Measurements from ENCODE around the gene FHDC1. TPM values are rescaled to one million over a fixed set of nuclear protein-coding genes. Genes with fewer than 3 reads are reported as not detected.

Gene FHDC1
- total RNA-seq, 1 experiment from 2014 or later: 19.9 TPM

DNA sequence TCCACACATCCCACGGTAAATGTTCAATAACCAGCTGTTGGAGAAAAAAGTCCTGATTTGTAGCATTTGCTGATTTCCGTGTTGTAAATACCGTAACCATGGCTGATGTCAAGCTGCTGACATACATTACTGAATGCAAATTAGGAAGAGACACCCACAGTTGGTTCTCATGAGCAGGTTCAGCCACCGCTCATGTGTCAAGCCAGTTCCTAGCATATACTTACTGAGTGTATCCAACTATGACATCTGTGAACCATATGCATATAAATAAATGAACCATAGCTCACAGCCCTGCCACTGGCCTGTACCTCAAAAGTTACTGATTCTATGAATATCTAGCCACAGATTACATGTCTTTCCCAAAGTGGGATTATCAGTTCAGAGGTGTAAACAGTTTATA lies 29.5 kb downstream of the FHDC1 start:
- no peak overlapping the region for H2BK15ac ChIP-seq (ENCODE audit: low read depth, low read length)
- WGBS (ENCODE audit: extremely low coverage, insufficient read length, low lambda C conversion rate): no CpG with 5 or more reads among the region's 4 CpGs
- H3K9ac ChIP-seq (ENCODE audit: extremely low read depth, insufficient read length, low read length): no peak overlapping the region
- H3K4me3 Mint-ChIP-seq: no peak overlapping the region
- H4K8ac ChIP-seq (replicated peaks; ENCODE audit: insufficient read length, low read depth, low read length): no peak overlapping the region
- no peak overlapping the region for H2BK20ac ChIP-seq (ENCODE audit: low read depth, low read length, poor library complexity, severe bottlenecking)
- peaks cover 13 to 17% of the 10 kb centered on the region in 2 experiments for H3K4me1 Mint-ChIP-seq
- no peak overlapping the region for H4K91ac ChIP-seq (ENCODE audit: insufficient read length, low read depth, low read length)
- H3K4ac ChIP-seq (ENCODE audit: low read depth, low read length): no peak overlapping the region
- H3K9me3 ChIP-seq (ENCODE audit: control insufficient read depth, low read depth, low read length): no peaks in the 10 kb centered on the region
- H3K36me3 Mint-ChIP-seq (ENCODE audit: insufficient read depth in 1 of 3, low read depth in 3 of 3): peaks cover 43 to 81% (median 61%) of the 10 kb centered on the region in 3 experiments; a peak in 6 of 7 replicates
- H3K14ac ChIP-seq (ENCODE audit: insufficient read depth, low read length): no peak overlapping the region
- no peak overlapping the region for H2BK120ac ChIP-seq (ENCODE audit: low read depth, low read length, poor library complexity, severe bottlenecking)
- H3K27ac Mint-ChIP-seq: no peak overlapping the region
- no peaks in the 10 kb centered on the region for H3K27me3 Mint-ChIP-seq (ENCODE audit: low read depth)
- no peak overlapping the region for H4K5ac ChIP-seq (ENCODE audit: insufficient read length, low read depth, low read length)
- no peak for DNase-seq
- H3K9me3 Mint-ChIP-seq: no peaks in the 10 kb centered on the region
- no peak overlapping the region for H2BK12ac ChIP-seq (ENCODE audit: insufficient read length, low read depth, low read length)
- TF ChIP-seq, protein P1, sequence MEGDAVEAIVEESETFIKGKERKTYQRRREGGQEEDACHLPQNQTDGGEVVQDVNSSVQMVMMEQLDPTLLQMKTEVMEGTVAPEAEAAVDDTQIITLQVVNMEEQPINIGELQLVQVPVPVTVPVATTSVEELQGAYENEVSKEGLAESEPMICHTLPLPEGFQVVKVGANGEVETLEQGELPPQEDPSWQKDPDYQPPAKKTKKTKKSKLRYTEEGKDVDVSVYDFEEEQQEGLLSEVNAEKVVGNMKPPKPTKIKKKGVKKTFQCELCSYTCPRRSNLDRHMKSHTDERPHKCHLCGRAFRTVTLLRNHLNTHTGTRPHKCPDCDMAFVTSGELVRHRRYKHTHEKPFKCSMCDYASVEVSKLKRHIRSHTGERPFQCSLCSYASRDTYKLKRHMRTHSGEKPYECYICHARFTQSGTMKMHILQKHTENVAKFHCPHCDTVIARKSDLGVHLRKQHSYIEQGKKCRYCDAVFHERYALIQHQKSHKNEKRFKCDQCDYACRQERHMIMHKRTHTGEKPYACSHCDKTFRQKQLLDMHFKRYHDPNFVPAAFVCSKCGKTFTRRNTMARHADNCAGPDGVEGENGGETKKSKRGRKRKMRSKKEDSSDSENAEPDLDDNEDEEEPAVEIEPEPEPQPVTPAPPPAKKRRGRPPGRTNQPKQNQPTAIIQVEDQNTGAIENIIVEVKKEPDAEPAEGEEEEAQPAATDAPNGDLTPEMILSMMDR (conservative IDR thresholded peaks at IDR 0.05): no peak
- H3K56ac ChIP-seq (ENCODE audit: insufficient read length, low read depth, low read length): no peak overlapping the region
- no peaks in the 10 kb centered on the region for H3K79me1 ChIP-seq (ENCODE audit: insufficient read depth, low read depth, low read length, poor library complexity, severe bottlenecking)
- no peaks in the 10 kb centered on the region for H4K20me1 ChIP-seq (ENCODE audit: control insufficient read depth, insufficient read depth, insufficient read length)
- no peaks in the 10 kb centered on the region; the same call in 1 of the 2 replicates for H3K4me1 ChIP-seq (ENCODE audit: insufficient read depth, low read length)
- no peak overlapping the region for H3T11ph ChIP-seq (ENCODE audit: low read length)
- H3K27me3 ChIP-seq (ENCODE audit: insufficient read depth, low read length): no peaks in the 10 kb centered on the region
- H2AK5ac ChIP-seq (ENCODE audit: insufficient read length, low read length): no peak overlapping the region
- H3K23ac ChIP-seq (ENCODE audit: insufficient read length, low read depth, low read length): no peak overlapping the region
- no peak overlapping the region for H3K27ac ChIP-seq (ENCODE audit: insufficient read length, low read depth, low read length)
- H2AFZ ChIP-seq (ENCODE audit: low read length): no peak overlapping the region
- no peak overlapping the region for H2BK5ac ChIP-seq (ENCODE audit: insufficient read length, low read length)
- no peak overlapping the region for H3K4me2 ChIP-seq (ENCODE audit: insufficient read depth, insufficient read length, low read length)
- no peaks in the 10 kb centered on the region for H3K79me2 ChIP-seq (ENCODE audit: insufficient read depth, low read length)
- no peak overlapping the region for H3K18ac ChIP-seq (ENCODE audit: insufficient read length, low read depth, low read length)
- no peaks in the 10 kb centered on the region for H3K23me2 ChIP-seq (ENCODE audit: insufficient read length, low read depth, low read length, poor library complexity, severe bottlenecking)

All from H9 (cell line).